Measurements from ENCODE around the gene CEBPE. TPM values are rescaled to one million over a fixed set of nuclear protein-coding genes. Genes with fewer than 3 reads are reported as not detected.
"Not testable (repeated sequence)": the region's sequence is repeated elsewhere in the genome, so short reads cannot be mapped to it uniquely, and the experiment has no call there.

Gene CEBPE
- total RNA-seq, 2 experiments from 2014 or later = 1.1 to 2.3 TPM

- TF ChIP-seq, protein P1, sequence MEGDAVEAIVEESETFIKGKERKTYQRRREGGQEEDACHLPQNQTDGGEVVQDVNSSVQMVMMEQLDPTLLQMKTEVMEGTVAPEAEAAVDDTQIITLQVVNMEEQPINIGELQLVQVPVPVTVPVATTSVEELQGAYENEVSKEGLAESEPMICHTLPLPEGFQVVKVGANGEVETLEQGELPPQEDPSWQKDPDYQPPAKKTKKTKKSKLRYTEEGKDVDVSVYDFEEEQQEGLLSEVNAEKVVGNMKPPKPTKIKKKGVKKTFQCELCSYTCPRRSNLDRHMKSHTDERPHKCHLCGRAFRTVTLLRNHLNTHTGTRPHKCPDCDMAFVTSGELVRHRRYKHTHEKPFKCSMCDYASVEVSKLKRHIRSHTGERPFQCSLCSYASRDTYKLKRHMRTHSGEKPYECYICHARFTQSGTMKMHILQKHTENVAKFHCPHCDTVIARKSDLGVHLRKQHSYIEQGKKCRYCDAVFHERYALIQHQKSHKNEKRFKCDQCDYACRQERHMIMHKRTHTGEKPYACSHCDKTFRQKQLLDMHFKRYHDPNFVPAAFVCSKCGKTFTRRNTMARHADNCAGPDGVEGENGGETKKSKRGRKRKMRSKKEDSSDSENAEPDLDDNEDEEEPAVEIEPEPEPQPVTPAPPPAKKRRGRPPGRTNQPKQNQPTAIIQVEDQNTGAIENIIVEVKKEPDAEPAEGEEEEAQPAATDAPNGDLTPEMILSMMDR (conservative IDR thresholded peaks at IDR 0.05; ENCODE audit: low read length) = no peak
- TF ChIP-seq EZH2phosphoT487 (IDR thresholded peaks at IDR 0.05; ENCODE audit: borderline replicate concordance, low read depth, low read length) = no peak
- Histone ChIP-seq H3K4me3 (ENCODE audit: low read depth, low read length, poor library complexity, severe bottlenecking) (no peak overlapping the region), H3K9me2 (ENCODE audit: insufficient read depth, low read length) (no peaks in the 10 kb centered on the region), H3K9me3 (ENCODE audit: low read length) (no peaks in the 10 kb centered on the region), H4K20me1 (ENCODE audit: insufficient read depth, low read length) (no peaks in the 10 kb centered on the region), H3K36me3 (ENCODE audit: insufficient read depth, low read length) (no peaks in the 10 kb centered on the region), H3K4me1 (ENCODE audit: insufficient read depth, low read length, poor library complexity, severe bottlenecking) (no peaks in the 10 kb centered on the region), H3K79me2 (ENCODE audit: insufficient read depth, low read depth, low read length) (no peaks in the 10 kb centered on the region), H3K4me2 (ENCODE audit: low read length) (no peak overlapping the region), H3K27ac (ENCODE audit: low read depth, low read length, poor library complexity, severe bottlenecking) (no peak overlapping the region), H2AFZ (ENCODE audit: low read length) (no peak overlapping the region)
- no TSS peak for BruUV-seq (replicated peaks)
- POLR2A ChIA-PET = no interaction called here
- CTCF ChIA-PET (ENCODE audit: unreplicated experiment) = interaction anchor here (0.8 to 1.7 kb wide), 3 partner anchors 10 to 41 kb away, joined by 3 to 4 read pairs (median 4); no protein-coding TSS in a partner anchor
- no peak for DNase-seq (ENCODE audit: low spot score)
- intact Hi-C loops (cut with micrococcal nuclease; ENCODE audit: unreplicated experiment) = no loop called here
Measured at GRCh38 chr14:23109769-23110168, 9.3 kb downstream of the CEBPE start.

DNA sequence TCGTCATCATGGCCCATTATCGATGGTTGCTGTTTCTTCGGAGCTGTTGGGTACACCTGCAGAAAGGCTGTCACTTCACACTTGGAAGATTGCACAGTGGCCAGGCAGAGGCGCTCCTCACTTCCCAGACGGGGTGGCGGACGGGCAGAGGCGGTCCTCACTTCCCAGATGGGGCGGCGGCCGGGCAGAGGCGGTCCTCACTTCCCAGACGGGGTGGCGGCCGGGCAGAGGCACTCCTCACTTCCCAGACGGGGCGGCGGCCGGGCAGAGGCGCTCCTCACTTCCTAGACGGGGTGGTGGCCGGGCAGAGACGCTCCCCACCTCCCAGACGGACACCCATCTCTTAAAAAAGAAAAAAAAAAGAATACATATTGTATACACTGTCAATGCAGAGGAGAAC is 10.9 kb downstream of the CEBPE start:
- BruUV-seq (replicated peaks); H2AFZ ChIP-seq (ENCODE audit: low read length); H3K9me3 ChIP-seq (ENCODE audit: low read length); H4K20me1 ChIP-seq (ENCODE audit: insufficient read depth, low read length); H3K36me3 ChIP-seq (ENCODE audit: insufficient read depth, low read length); H3K9me2 ChIP-seq (ENCODE audit: insufficient read depth, low read length); intact Hi-C loops (cut with micrococcal nuclease; ENCODE audit: unreplicated experiment); CTCF ChIA-PET (ENCODE audit: unreplicated experiment); POLR2A ChIA-PET; H3K79me2 ChIP-seq (ENCODE audit: insufficient read depth, low read depth, low read length); DNase-seq (ENCODE audit: low spot score); H3K4me1 ChIP-seq (ENCODE audit: insufficient read depth, low read length, poor library complexity, severe bottlenecking); H3K27ac ChIP-seq (ENCODE audit: low read depth, low read length, poor library complexity, severe bottlenecking); H3K4me2 ChIP-seq (ENCODE audit: low read length); H3K4me3 ChIP-seq (ENCODE audit: low read depth, low read length, poor library complexity, severe bottlenecking): not testable (repeated sequence)

- H3K4me2 ChIP-seq (ENCODE audit: low read length); H3K36me3 ChIP-seq (ENCODE audit: insufficient read depth, low read length); POLR2A ChIA-PET; H4K20me1 ChIP-seq (ENCODE audit: insufficient read depth, low read length); BruUV-seq (replicated peaks); H3K4me3 ChIP-seq (ENCODE audit: low read depth, low read length, poor library complexity, severe bottlenecking); intact Hi-C loops (cut with micrococcal nuclease; ENCODE audit: unreplicated experiment); DNase-seq (ENCODE audit: low spot score); CTCF ChIA-PET (ENCODE audit: unreplicated experiment); H3K79me2 ChIP-seq (ENCODE audit: insufficient read depth, low read depth, low read length); H3K4me1 ChIP-seq (ENCODE audit: insufficient read depth, low read length, poor library complexity, severe bottlenecking); H3K9me2 ChIP-seq (ENCODE audit: insufficient read depth, low read length); H3K9me3 ChIP-seq (ENCODE audit: low read length); H3K27ac ChIP-seq (ENCODE audit: low read depth, low read length, poor library complexity, severe bottlenecking); H2AFZ ChIP-seq (ENCODE audit: low read length): not testable (repeated sequence)
Measured at GRCh38 chr14:23107620-23108019, 11.4 kb downstream of the CEBPE start.

- H3K27ac ChIP-seq (ENCODE audit: low read depth, low read length, poor library complexity, severe bottlenecking) = no peak overlapping the region
- no peak for DNase-seq (ENCODE audit: low spot score)
- no peaks in the 10 kb centered on the region for H3K79me2 ChIP-seq (ENCODE audit: insufficient read depth, low read depth, low read length)
- H3K4me2 ChIP-seq (ENCODE audit: low read length) = no peak overlapping the region
- H2AFZ ChIP-seq (ENCODE audit: low read length) = no peak overlapping the region
- no peaks in the 10 kb centered on the region for H3K9me3 ChIP-seq (ENCODE audit: low read length)
- BruUV-seq (replicated peaks) = no TSS peak
- POLR2A ChIA-PET = interaction anchor here (1.2 kb wide), 1 partner anchor 11 kb away, joined by 8 read pairs; the partner anchor contains the start of genes ACIN1 and C14orf119
- no peaks in the 10 kb centered on the region for H3K4me1 ChIP-seq (ENCODE audit: insufficient read depth, low read length, poor library complexity, severe bottlenecking)
- H3K36me3 ChIP-seq (ENCODE audit: insufficient read depth, low read length) = no peaks in the 10 kb centered on the region
- no peaks in the 10 kb centered on the region for H3K9me2 ChIP-seq (ENCODE audit: insufficient read depth, low read length)
- no peak overlapping the region for H3K4me3 ChIP-seq (ENCODE audit: low read depth, low read length, poor library complexity, severe bottlenecking)
- intact Hi-C loops (cut with micrococcal nuclease; ENCODE audit: unreplicated experiment) = no loop called here
- no peaks in the 10 kb centered on the region for H4K20me1 ChIP-seq (ENCODE audit: insufficient read depth, low read length)
- CTCF ChIA-PET (ENCODE audit: unreplicated experiment) = no interaction called here
- TF ChIP-seq EZH2phosphoT487 (IDR thresholded peaks at IDR 0.05; ENCODE audit: borderline replicate concordance, low read depth, low read length) = no peak
- TF ChIP-seq, protein P1 (conservative IDR thresholded peaks at IDR 0.05; ENCODE audit: low read length) = no peak
Measured at GRCh38 chr14:23106747-23107045, 12.4 kb downstream of the CEBPE start.
